Activated naive CD4-positive, alpha-beta T cell treated with anti-CD3 and anti-CD28 coated beads, Interleukin-2, amount 50 U/mL, for 24 hours (primary cell): ENCODE measurements around the gene NAALADL2.
"Not testable (repeated sequence)": the region's sequence is repeated elsewhere in the genome, so short reads cannot be mapped to it uniquely, and the experiment has no call there.

Experiments
- H3K27ac Mint-ChIP-seq: one replicate; pipeline ENCODE4 v1.8.0; 2021; ENCODE audit warnings: mild to moderate bottlenecking, mixed read lengths
- H3K27me3 Mint-ChIP-seq: one replicate; pipeline ENCODE4 v1.8.0; 2021; ENCODE audit warnings: mixed read lengths
- H3K36me3 Mint-ChIP-seq: one replicate; pipeline ENCODE4 v1.8.0; 2021; ENCODE audit warnings: mixed read lengths
- H3K4me1 Mint-ChIP-seq: one replicate; pipeline ENCODE4 v1.8.0; 2021; ENCODE audit warnings: mixed read lengths
- H3K4me3 Mint-ChIP-seq: one replicate; pipeline ENCODE4 v1.8.0; 2021; ENCODE audit warnings: mild to moderate bottlenecking, mixed read lengths
- H3K9me3 Mint-ChIP-seq: one replicate; pipeline ENCODE4 v1.8.0; 2021; ENCODE audit warnings: mixed read lengths

NAALADL2 gene

DNA sequence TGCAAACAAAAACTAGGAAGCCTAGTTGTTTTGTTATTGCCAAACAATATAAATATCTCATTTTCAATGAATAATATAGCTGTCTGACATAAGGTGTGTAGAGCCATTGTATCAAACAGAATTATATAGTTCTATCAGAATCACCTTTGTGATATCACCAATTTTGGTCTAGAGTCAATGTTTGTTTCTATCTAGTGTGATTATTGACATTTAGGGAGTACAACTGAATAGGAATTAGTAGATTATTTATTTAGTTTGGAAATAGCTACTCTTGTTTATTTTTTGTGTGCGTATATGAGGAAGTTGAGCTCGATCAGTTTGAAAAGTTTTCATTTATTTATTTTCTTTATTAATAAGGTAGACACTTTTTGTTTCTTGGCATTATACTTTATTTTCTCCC, 389.7 kb downstream of the NAALADL2 start:
- H3K27ac Mint-ChIP-seq = no peak overlapping the region
- H3K36me3 Mint-ChIP-seq = no peaks in the 10 kb centered on the region
- no peaks in the 10 kb centered on the region for H3K9me3 Mint-ChIP-seq
- no peaks in the 10 kb centered on the region for H3K4me1 Mint-ChIP-seq
- H3K27me3 Mint-ChIP-seq = no peaks in the 10 kb centered on the region
- no peak overlapping the region for H3K4me3 Mint-ChIP-seq

GRCh38 chr3:175255698-175256097, 396.6 kb downstream of the NAALADL2 start:
- H3K4me3 Mint-ChIP-seq = no peak overlapping the region
- no peaks in the 10 kb centered on the region for H3K36me3 Mint-ChIP-seq
- peaks cover 8% of the 10 kb centered on the region for H3K9me3 Mint-ChIP-seq
- no peaks in the 10 kb centered on the region for H3K27me3 Mint-ChIP-seq
- H3K4me1 Mint-ChIP-seq = no peaks in the 10 kb centered on the region
- no peak overlapping the region for H3K27ac Mint-ChIP-seq

GRCh38 chr3:175257123-175257522, 398.0 kb downstream of the NAALADL2 start:
- no peak overlapping the region for H3K4me3 Mint-ChIP-seq
- no peaks in the 10 kb centered on the region for H3K4me1 Mint-ChIP-seq
- H3K27ac Mint-ChIP-seq = no peak overlapping the region
- no peaks in the 10 kb centered on the region for H3K27me3 Mint-ChIP-seq
- H3K9me3 Mint-ChIP-seq = peaks cover 8% of the 10 kb centered on the region
- no peaks in the 10 kb centered on the region for H3K36me3 Mint-ChIP-seq

DNA sequence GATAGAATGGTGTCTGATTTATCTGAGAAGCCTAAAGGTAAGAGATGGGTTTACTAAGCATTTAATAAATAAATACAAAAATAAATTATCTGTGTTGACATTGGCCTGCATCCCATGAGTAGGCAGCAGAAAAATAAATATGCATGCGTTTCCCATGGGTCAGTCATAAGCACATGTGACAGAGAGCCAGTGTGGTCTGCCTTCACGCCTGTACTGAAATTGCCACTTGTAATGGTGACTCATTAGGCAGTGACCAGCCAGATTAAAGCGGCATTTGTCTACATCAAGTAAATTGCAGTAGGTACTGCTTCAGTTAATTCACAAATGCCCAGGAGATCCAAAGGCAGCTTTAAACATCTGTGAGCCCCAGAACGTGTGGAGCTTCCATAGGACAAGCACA, 399.6 kb downstream of the NAALADL2 start:
- Mint-ChIP-seq H3K27ac (no peak overlapping the region), H3K36me3 (no peaks in the 10 kb centered on the region), H3K4me3 (no peak overlapping the region)

GRCh38 chr3:175260145-175260794, 401.1 kb downstream of the NAALADL2 start:
- Mint-ChIP-seq H3K9me3 (peaks cover 8% of the 10 kb centered on the region), H3K4me1 (no peaks in the 10 kb centered on the region), H3K27ac (no peak overlapping the region), H3K27me3 (no peaks in the 10 kb centered on the region), H3K36me3 (no peaks in the 10 kb centered on the region), H3K4me3 (no peak overlapping the region)

More for the DNA sequence above, 399.6 kb downstream of the NAALADL2 start:
- no peaks in the 10 kb centered on the region for H3K4me1 Mint-ChIP-seq
- no peaks in the 10 kb centered on the region for H3K27me3 Mint-ChIP-seq
- H3K9me3 Mint-ChIP-seq = peaks cover 8% of the 10 kb centered on the region

GRCh38 chr3:175266478-175266877, 407.3 kb downstream of the NAALADL2 start:
- Mint-ChIP-seq H3K4me1 (no peaks in the 10 kb centered on the region), H3K36me3 (no peaks in the 10 kb centered on the region), H3K9me3 (no peaks in the 10 kb centered on the region), H3K27me3 (no peaks in the 10 kb centered on the region), H3K4me3 (no peak overlapping the region), H3K27ac (no peak overlapping the region)

DNA sequence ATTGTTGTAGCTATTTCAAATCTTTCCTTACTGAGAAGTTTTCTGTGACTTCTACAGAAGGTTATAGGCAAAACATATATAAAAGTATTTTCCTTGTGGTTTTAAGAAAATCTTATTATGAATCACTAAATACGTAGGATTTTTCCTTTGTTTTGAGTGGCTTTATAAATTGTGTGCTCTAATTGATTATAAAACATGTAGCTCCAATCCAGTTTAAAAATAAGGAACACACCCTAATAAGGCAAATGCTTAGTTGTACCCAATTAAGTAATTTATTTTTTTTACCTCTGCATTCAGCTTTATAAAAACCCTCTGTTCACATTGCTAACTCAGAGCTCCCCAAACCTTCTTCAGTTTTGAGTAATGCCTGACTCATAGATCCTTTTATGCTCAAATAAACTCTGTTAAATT, 408.0 kb downstream of the NAALADL2 start:
- Mint-ChIP-seq H3K9me3 (no peaks in the 10 kb centered on the region), H3K4me1 (no peaks in the 10 kb centered on the region), H3K36me3 (no peaks in the 10 kb centered on the region), H3K4me3 (no peak overlapping the region), H3K27me3 (no peaks in the 10 kb centered on the region), H3K27ac (no peak overlapping the region)

- Mint-ChIP-seq H3K27ac (no peak overlapping the region), H3K36me3 (no peaks in the 10 kb centered on the region), H3K4me3 (no peak overlapping the region), H3K9me3 (no peaks in the 10 kb centered on the region), H3K27me3 (no peaks in the 10 kb centered on the region), H3K4me1 (no peaks in the 10 kb centered on the region)
Observed at GRCh38 chr3:175267561-175267960, 408.4 kb downstream of the NAALADL2 start.

DNA sequence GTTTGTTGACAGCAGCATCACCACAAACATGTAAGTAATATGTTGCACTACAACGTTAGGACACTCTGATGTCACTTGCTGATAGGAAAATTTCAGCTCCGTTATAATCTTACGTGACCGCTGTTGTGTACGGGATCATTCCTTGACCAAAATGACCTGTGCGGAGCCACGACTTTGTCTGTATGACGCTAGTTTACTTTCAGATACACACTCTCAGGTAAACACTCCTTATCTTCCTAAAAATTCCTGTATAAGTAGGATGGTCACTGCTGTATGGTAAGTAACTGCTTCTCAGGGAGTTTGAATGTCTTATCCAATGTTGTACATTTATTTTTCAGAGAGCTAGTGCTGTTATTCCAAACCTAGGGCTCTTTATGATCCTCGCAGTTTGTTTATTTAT, 410.3 kb downstream of the NAALADL2 start:
- no peaks in the 10 kb centered on the region for H3K36me3 Mint-ChIP-seq
- no peaks in the 10 kb centered on the region for H3K4me1 Mint-ChIP-seq
- no peaks in the 10 kb centered on the region for H3K9me3 Mint-ChIP-seq
- no peak overlapping the region for H3K27ac Mint-ChIP-seq
- H3K27me3 Mint-ChIP-seq = no peaks in the 10 kb centered on the region
- no peak overlapping the region for H3K4me3 Mint-ChIP-seq

DNA sequence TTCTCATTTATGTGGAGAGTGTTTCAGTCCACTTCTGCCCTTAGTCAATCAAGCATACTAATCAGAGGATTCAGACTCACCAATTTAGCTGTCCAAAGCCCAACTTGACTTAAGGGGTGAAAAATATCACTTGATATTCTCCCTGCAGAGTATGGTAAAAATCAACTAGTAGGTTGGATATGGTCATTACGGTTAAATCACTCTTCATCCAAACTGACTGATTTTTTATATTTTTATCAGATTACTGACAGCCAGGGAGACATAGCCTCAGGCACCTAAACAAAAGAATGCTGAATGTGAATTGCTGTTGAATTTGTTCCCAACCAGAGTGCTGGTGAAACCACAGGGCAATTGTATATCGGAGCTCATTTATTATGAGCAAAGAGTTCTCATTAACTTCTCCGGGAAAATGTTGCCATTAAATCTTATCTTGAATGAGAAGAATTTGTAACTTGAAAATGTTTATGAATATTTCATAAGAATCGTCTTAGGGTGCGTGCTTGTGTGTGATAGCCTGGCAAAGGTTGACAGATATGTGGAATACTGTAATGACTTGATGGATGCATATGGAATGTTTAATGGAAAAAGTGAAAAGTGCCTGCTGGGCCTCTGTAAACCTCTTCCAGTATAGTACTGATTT, 411.2 kb downstream of the NAALADL2 start:
- Mint-ChIP-seq H3K27ac (no peak overlapping the region), H3K4me1 (no peaks in the 10 kb centered on the region), H3K9me3 (no peaks in the 10 kb centered on the region), H3K36me3 (no peaks in the 10 kb centered on the region), H3K4me3 (no peak overlapping the region), H3K27me3 (no peaks in the 10 kb centered on the region)

DNA sequence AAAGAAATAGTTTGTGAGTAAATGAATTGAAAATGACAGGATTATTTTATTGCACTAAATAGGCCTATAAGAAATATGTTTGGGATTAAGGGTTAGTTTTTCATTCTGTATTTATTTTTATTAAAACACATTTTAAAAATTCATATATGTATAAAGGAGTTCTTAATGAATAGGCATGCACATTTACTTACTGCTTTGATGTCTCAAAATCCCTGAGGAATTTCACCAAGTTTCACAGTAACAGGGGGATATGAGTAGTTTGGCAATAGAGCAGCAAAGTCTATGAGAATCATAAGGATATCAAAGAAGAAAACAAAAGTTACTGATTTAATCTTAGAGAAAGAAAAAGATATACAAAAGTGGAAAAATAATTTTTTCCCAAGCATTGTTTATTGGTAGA, 411.7 kb downstream of the NAALADL2 start:
- no peak overlapping the region for H3K27ac Mint-ChIP-seq
- H3K4me1 Mint-ChIP-seq = no peaks in the 10 kb centered on the region
- H3K27me3 Mint-ChIP-seq = no peaks in the 10 kb centered on the region
- H3K36me3 Mint-ChIP-seq = no peaks in the 10 kb centered on the region
- no peak overlapping the region for H3K4me3 Mint-ChIP-seq
- H3K9me3 Mint-ChIP-seq = no peaks in the 10 kb centered on the region

DNA sequence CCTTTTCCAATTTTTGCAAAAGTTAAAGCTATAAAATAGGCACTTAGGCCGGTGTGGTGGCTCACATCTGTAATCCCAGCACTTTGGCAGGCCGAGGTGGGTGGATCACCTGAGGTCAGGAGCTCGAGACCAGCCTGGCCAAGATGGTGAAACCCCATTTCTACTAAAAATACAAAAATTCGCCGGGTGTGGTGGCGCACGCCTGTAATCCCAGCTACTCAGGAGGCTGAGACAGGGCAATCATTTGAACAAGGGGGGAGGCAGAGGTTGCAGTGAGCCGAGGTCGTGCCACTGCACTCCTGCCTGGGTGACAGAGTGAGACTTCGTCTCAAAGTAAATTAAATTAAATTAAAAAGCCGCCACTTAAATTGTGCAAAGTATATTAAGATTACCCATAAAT, 412.3 kb downstream of the NAALADL2 start:
- not testable (repeated sequence) for H3K36me3 Mint-ChIP-seq, H3K9me3 Mint-ChIP-seq, H3K4me3 Mint-ChIP-seq, H3K4me1 Mint-ChIP-seq, H3K27ac Mint-ChIP-seq, H3K27me3 Mint-ChIP-seq

- Mint-ChIP-seq H3K9me3 (no peaks in the 10 kb centered on the region), H3K36me3 (no peaks in the 10 kb centered on the region), H3K27ac (no peak overlapping the region), H3K4me1 (no peaks in the 10 kb centered on the region), H3K4me3 (no peak overlapping the region), H3K27me3 (no peaks in the 10 kb centered on the region)
Observed at GRCh38 chr3:175272392-175272791, 413.3 kb downstream of the NAALADL2 start.

- Mint-ChIP-seq H3K27me3 (no peaks in the 10 kb centered on the region), H3K9me3 (no peaks in the 10 kb centered on the region), H3K4me3 (no peak overlapping the region), H3K4me1 (no peaks in the 10 kb centered on the region), H3K36me3 (no peaks in the 10 kb centered on the region), H3K27ac (no peak overlapping the region)
Observed at GRCh38 chr3:175273573-175273972, 414.4 kb downstream of the NAALADL2 start.

- H3K27me3 Mint-ChIP-seq = no peaks in the 10 kb centered on the region
- H3K27ac Mint-ChIP-seq = no peak overlapping the region
- no peak overlapping the region for H3K4me3 Mint-ChIP-seq
- no peaks in the 10 kb centered on the region for H3K9me3 Mint-ChIP-seq
- no peaks in the 10 kb centered on the region for H3K36me3 Mint-ChIP-seq
- H3K4me1 Mint-ChIP-seq = no peaks in the 10 kb centered on the region
Observed at GRCh38 chr3:175274056-175274455, 414.9 kb downstream of the NAALADL2 start.

- no peaks in the 10 kb centered on the region for H3K36me3 Mint-ChIP-seq
- H3K4me3 Mint-ChIP-seq = no peak overlapping the region
- no peak overlapping the region for H3K27ac Mint-ChIP-seq
- H3K4me1 Mint-ChIP-seq = no peaks in the 10 kb centered on the region
- H3K27me3 Mint-ChIP-seq = no peaks in the 10 kb centered on the region
- H3K9me3 Mint-ChIP-seq = no peaks in the 10 kb centered on the region
Observed at GRCh38 chr3:175274474-175275218, 415.5 kb downstream of the NAALADL2 start.
